GM12872 (cell line): Measurements from ENCODE around the gene DCP2.

Experiments used
- CTCF ChIP-seq: IDR thresholded peaks from 3 replicates; pipeline ENCODE4 v1.5.1; 2011; ENCODE audit warnings: low read depth, mild to moderate bottlenecking, low read length, moderate library complexity; ENCODE audit not compliant: insufficient read depth

Gene DCP2

DNA sequence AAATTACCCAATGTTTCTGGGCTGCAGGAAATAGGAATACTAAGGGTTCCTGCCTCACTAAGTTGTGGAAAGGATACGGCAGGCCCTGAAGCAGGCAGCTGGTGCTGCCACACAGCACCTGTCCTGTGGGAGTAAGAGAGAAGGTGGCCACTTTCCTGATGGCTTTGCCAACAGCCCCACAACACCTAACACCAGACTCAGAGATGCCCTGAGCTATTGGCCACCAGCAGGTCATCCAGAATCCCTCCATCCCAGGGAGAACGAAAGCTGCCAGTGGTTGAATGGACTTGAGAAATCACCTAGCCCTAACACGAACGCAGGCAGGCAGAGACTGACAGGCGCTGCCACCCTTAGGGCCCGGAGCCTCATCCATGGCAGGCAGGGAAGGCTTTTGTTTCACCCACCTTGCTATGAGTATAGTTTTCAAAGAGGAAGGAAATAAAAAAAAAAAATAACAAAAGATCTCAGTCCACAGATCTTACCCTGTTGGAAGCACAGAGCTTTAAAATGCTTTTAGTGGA lies 82.2 kb downstream of the DCP2 start:
- TF ChIP-seq CTCF: no peak

- TF ChIP-seq CTCF: no peak
Measured at GRCh38 chr5:113059232-113060040, 82.8 kb downstream of the DCP2 start.

DNA sequence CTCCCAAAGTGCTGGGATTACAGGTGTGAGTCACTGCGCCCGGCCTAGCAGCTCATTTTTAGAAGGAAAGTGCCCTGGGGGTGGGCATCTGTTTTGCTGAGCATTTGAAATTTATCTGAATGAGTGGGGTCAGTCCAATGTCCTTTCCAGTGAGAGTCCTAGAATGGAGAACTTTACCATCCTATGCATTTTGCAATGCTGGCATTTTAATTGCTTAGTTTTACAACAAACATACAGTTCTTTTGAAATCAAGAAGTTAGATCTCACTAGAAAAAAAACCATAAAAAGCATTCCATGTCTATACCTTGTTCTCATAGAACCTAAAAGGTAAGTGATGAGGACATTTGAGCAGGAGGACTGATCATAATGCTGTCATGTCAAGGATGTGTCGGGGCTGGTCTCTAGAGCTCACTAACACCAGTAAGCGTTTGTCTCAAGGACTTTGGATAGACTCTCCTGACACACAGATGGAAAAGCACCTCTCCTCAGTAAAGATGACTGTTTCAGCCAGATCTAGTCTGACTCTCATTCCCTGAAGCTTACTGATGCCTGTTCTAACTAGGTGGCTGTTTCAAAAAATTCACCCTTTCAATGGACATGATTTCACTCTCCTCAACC lies 83.9 kb downstream of the DCP2 start:
- no peak for TF ChIP-seq CTCF

GRCh38 chr5:113061846-113062780 lies 85.5 kb downstream of the DCP2 start:
- TF ChIP-seq CTCF: no peak

DNA sequence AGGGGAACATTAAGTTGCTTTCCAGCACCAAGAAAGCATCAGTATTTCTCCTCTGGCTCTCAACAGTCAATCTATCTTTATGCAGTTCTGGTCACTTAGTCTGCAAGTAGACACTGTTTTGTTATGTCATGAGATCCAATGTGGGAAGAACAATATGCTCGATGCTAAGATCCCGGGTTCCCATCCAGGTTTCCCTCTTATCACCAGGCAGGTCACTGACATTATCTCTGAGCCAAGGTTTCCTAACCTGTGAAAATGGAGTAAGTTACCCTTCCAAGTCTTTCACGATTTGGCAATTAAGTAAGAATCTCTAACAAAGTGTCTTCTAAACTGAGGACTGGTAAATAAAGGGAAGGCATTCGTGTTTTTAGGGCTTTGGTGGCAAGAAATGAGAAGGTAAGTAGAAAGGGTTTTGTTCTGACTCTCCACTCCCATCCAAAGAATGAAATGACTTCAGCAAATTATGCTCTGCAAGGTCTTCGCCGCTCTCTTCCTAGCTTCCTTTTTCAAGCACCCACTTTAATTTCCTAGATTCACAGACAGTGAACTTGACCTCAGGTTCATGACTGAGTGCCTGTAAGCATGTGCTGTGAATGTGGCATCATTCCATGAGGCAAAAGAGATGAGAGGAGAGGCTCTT lies 86.4 kb downstream of the DCP2 start:
- TF ChIP-seq CTCF: no peak

GRCh38 chr5:113063927-113064326 lies 87.3 kb downstream of the DCP2 start:
- no peak for TF ChIP-seq CTCF
